ENCODE measurements around the gene C16orf96. TPM values are rescaled to one million over a fixed set of nuclear protein-coding genes. Genes with fewer than 3 reads are reported as not detected.

Gene C16orf96
- total and polyA plus RNA-seq, 2 of the 8 experiments (the other 6 are each of a cell fraction or from before 2014, with no cell fraction given) = 1.0 to 1.3 TPM

DNA sequence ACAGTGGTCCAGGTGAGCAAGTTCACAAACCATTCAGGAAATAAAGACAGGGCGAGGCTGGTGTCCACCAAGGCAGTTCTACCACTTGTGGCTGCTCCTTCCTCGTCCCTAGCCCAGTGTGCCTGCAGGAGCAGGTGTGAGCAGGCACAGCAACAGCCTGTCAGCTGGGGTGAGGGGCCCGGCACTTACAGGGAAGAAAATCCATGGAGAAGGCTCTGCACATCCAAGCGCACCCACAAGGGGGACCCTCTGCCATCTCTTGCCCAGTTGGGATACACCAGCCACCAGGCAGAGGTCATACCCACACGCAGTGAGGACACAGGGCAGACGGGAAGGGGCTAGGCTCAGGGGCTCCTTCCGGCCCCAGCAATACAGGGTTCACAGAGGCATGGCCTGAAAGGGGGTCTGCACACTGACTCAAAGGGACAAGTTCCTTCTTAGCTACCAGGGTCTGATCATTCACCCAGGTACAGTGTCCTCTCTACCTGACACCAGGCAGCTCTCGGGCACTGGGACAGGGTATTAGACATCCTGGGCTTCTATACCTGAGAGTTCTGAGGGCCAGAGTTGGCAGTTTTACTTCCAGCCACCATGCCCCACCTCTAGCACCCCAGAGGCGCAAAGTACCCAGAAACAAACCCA, 44.6 kb upstream of the C16orf96 start:
- 58% methylated on average over 9 of the region's 9 CpGs; no CpG with 5 or more reads in 1 of the 2 experiments for WGBS, 2 experiments (ENCODE audit: extremely low coverage in 1 of 2, insufficient coverage in 1 of 2, insufficient read length in 1 of 2, insufficient replicate concordance in 2 of 2, low coverage in 1 of 2, low lambda C conversion rate in 2 of 2, missing lambda C conversion rate in 1 of 2)
- Histone ChIP-seq H3K56ac (replicated peaks; ENCODE audit: insufficient read length, low read depth, low read length) (no peak overlapping the region), H2AK5ac (ENCODE audit: low read depth, low read length) (no peak overlapping the region), H3K14ac (ENCODE audit: insufficient read length) (no peak overlapping the region), H3K27ac (ENCODE audit: low read depth, low read length) (no peak overlapping the region; the same call in 1 of the 2 replicates), H4K20me1 (replicated peaks in 1 of 2; ENCODE audit: control insufficient read depth in 1 of 2, insufficient read depth in 2 of 2, low read length in 2 of 2) (peaks cover 6 to 21% of the 10 kb centered on the region in 2 experiments), H3K4me3 (ENCODE audit: extremely low read depth in 1 of 4, insufficient read depth in 2 of 4, low read depth in 3 of 4, low read length in 4 of 4) (no peak overlapping the region), H3K23me2 (ENCODE audit: low read depth, low read length) (no peaks in the 10 kb centered on the region), H4K91ac (replicated peaks; ENCODE audit: insufficient read length, low read length) (no peak overlapping the region), H4K8ac (ENCODE audit: extremely low read depth, insufficient read depth, low read length) (no peak overlapping the region), H3K27me3 (replicated peaks in 1 of 4; ENCODE audit: control insufficient read depth in 3 of 4, extremely low read depth in 1 of 4, insufficient read depth in 3 of 4, low read length in 3 of 4) (no peaks in the 10 kb centered on the region), H2BK15ac (ENCODE audit: low read length) (no peak overlapping the region), H2BK12ac (ENCODE audit: low read depth, low read length) (0 out of 2 replicates have a peak overlapping the region, but pooled peaks have one; percentile 35), H3K79me2 (ENCODE audit: control insufficient read depth in 1 of 2, insufficient read depth in 2 of 2, low read length in 2 of 2) (peaks cover 0 to 5% of the 10 kb centered on the region in 2 experiments; a peak in 1 of 4 replicates), H3K4ac (replicated peaks; ENCODE audit: insufficient read length, low read depth, low read length) (no peak overlapping the region), H3K9me3 (ENCODE audit: insufficient read depth in 2 of 2, low read depth in 1 of 2, low read length in 1 of 2) (no peaks in the 10 kb centered on the region), H3K79me1 (ENCODE audit: low read depth, low read length) (no peaks in the 10 kb centered on the region; the same call in 1 of the 2 replicates), H3K18ac (ENCODE audit: extremely low read depth, low read length) (no peak overlapping the region), H3K4me2 (ENCODE audit: insufficient read depth in 1 of 2, low read depth in 2 of 2, low read length in 2 of 2) (no peak overlapping the region), H2AFZ (ENCODE audit: low read length) (no peak overlapping the region), H2BK120ac (replicated peaks; ENCODE audit: low read depth, low read length) (no peak overlapping the region), H3K23ac (ENCODE audit: insufficient read length) (no peak overlapping the region), H2BK5ac (ENCODE audit: low read depth, low read length) (no peak overlapping the region), H3K36me3 (ENCODE audit: control insufficient read depth in 2 of 4, insufficient read depth in 4 of 4, low read length in 3 of 4) (peaks cover 10 to 20% (median 16%) of the 10 kb centered on the region in 4 experiments; a peak in 6 of 8 replicates), H3K9ac (replicated peaks in 1 of 4; ENCODE audit: extremely low read depth in 1 of 4, low read depth in 3 of 4, low read length in 3 of 4) (no peak overlapping the region), H4K5ac (ENCODE audit: insufficient read length, low read depth, low read length) (no peak overlapping the region), H3K4me1 (replicated peaks in 1 of 4; ENCODE audit: control insufficient read depth in 3 of 4, insufficient read depth in 4 of 4, low read length in 3 of 4) (peaks cover 0 to 5% (median 2%) of the 10 kb centered on the region in 4 experiments; a peak in 6 of 7 replicates), H2BK20ac (ENCODE audit: low read length) (no peak overlapping the region)
- ChIA-PET CTCF (ENCODE audit: partially characterized antibody) (interaction anchor here (0.6 to 35.4 kb wide), 20 partner anchors 9 to 444 kb away, joined by 3 to 968 read pairs (median 4); partner anchors contain the start of genes C16orf96, CDIP1 and DNAAF8), POLR2A (ENCODE audit: partially characterized antibody) (interaction anchor here (0.7 to 1.8 kb wide), 4 partner anchors 11 to 115 kb away, joined by 3 to 5 read pairs (median 3); no protein-coding TSS in a partner anchor)
- DNase-seq (ENCODE audit: low read depth in 1 of 2, low spot score in 2 of 2) = peak in 1 of 2 experiments; percentile 91
- FAIRE-seq = peak; percentile 82
- TF ChIP-seq GABPA (IDR thresholded peaks at IDR 0.05; ENCODE audit: borderline replicate concordance, insufficient read depth, low read length) (peak; percentile 42; the same call in 1 of the 2 replicates), TAF7 (optimal IDR thresholded peaks at IDR 0.05; ENCODE audit: borderline replicate concordance, low read depth, low read length) (no peak), POLR2A (IDR thresholded peaks at IDR 0.05; ENCODE audit: control extremely low read depth in 1 of 2, low read depth in 2 of 2, low read length in 2 of 2) (no peak), SAP30 (IDR thresholded peaks at IDR 0.05; ENCODE audit: insufficient read depth, insufficient replicate concordance, low read length) (no peak), YY1 (IDR thresholded peaks at IDR 0.05; ENCODE audit: low read depth, low read length) (0 out of 2 replicates have a peak, but pooled peaks have one; percentile 34), ASH2L (IDR thresholded peaks at IDR 0.05; ENCODE audit: low read length) (no peak), HDAC2 (IDR thresholded peaks at IDR 0.05; ENCODE audit: borderline replicate concordance in 1 of 2, low read depth in 2 of 2, low read length in 2 of 2) (no peak)
- TF ChIP-seq, protein P1, sequence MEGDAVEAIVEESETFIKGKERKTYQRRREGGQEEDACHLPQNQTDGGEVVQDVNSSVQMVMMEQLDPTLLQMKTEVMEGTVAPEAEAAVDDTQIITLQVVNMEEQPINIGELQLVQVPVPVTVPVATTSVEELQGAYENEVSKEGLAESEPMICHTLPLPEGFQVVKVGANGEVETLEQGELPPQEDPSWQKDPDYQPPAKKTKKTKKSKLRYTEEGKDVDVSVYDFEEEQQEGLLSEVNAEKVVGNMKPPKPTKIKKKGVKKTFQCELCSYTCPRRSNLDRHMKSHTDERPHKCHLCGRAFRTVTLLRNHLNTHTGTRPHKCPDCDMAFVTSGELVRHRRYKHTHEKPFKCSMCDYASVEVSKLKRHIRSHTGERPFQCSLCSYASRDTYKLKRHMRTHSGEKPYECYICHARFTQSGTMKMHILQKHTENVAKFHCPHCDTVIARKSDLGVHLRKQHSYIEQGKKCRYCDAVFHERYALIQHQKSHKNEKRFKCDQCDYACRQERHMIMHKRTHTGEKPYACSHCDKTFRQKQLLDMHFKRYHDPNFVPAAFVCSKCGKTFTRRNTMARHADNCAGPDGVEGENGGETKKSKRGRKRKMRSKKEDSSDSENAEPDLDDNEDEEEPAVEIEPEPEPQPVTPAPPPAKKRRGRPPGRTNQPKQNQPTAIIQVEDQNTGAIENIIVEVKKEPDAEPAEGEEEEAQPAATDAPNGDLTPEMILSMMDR (IDR thresholded peaks at IDR 0.05; ENCODE audit: control extremely low read depth in 1 of 3, insufficient read depth in 1 of 3, low read depth in 1 of 3, low read length in 3 of 3) = peak; percentile 91 to 95 (median 92)

Measured in H1 (cell line).